Measurements from ENCODE around the gene GJD3. TPM values are rescaled to one million over a fixed set of nuclear protein-coding genes. Genes with fewer than 3 reads are reported as not detected.

GJD3 gene
- total RNA-seq, 1 experiment from 2014 or later: not detected

GRCh38 chr17:40348562-40349476 is 15.7 kb downstream of the GJD3 start:
- TF ChIP-seq CTCF (conservative IDR thresholded peaks at IDR 0.05): no peak
- H3K4me3 Mint-ChIP-seq: no peak overlapping the region; a peak in 1 of 5 replicates
- H3K4me2 ChIP-seq (ENCODE audit: insufficient read depth, insufficient read length, low read length): no peak overlapping the region

More at GRCh38 chr17:40348562-40349476, 15.7 kb downstream of the GJD3 start:
- H3K27ac ChIP-seq (ENCODE audit: insufficient read length, low read depth, low read length): no peak overlapping the region
- peaks cover 11% of the 10 kb centered on the region for H3K23me2 ChIP-seq (ENCODE audit: insufficient read length, low read depth, low read length, poor library complexity, severe bottlenecking)
- H3K4ac ChIP-seq (ENCODE audit: low read depth, low read length): no peak overlapping the region
- no peaks in the 10 kb centered on the region for H4K20me1 ChIP-seq (ENCODE audit: control insufficient read depth, insufficient read depth, insufficient read length)
- H3T11ph ChIP-seq (ENCODE audit: low read length): no peak overlapping the region
- H3K14ac ChIP-seq (ENCODE audit: insufficient read depth, low read length): no peak overlapping the region
- H3K18ac ChIP-seq (ENCODE audit: insufficient read length, low read depth, low read length): no peak overlapping the region
- no peak for DNase-seq
- H2AK5ac ChIP-seq (ENCODE audit: insufficient read length, low read length): no peak overlapping the region
- Mint-ChIP-seq H3K9me3 (no peaks in the 10 kb centered on the region), H3K4me1 (peaks cover 70 to 73% of the 10 kb centered on the region in 2 experiments), H3K27me3 (ENCODE audit: low read depth) (peaks cover 81% of the 10 kb centered on the region), H3K36me3 (ENCODE audit: insufficient read depth in 1 of 3, low read depth in 3 of 3) (peaks cover 15 to 28% (median 24%) of the 10 kb centered on the region in 3 experiments; a peak in 6 of 7 replicates), H3K27ac (no peak overlapping the region)
- no peak overlapping the region for H4K5ac ChIP-seq (ENCODE audit: insufficient read length, low read depth, low read length)
- H4K8ac ChIP-seq (replicated peaks; ENCODE audit: insufficient read length, low read depth, low read length): no peak overlapping the region
- no peak overlapping the region for H2BK5ac ChIP-seq (ENCODE audit: insufficient read length, low read length)
- no peak overlapping the region for H4K91ac ChIP-seq (ENCODE audit: insufficient read length, low read depth, low read length)
- H2BK20ac ChIP-seq (ENCODE audit: low read depth, low read length, poor library complexity, severe bottlenecking): no peak overlapping the region
- peaks cover 15% of the 10 kb centered on the region; the same call in 1 of the 2 replicates for H3K4me1 ChIP-seq (ENCODE audit: insufficient read depth, low read length)
- no peak overlapping the region for H2BK120ac ChIP-seq (ENCODE audit: low read depth, low read length, poor library complexity, severe bottlenecking)
- no CpG with 5 or more reads among the region's 17 CpGs for WGBS (ENCODE audit: extremely low coverage, insufficient read length, low lambda C conversion rate)
- H3K79me1 ChIP-seq (ENCODE audit: insufficient read depth, low read depth, low read length, poor library complexity, severe bottlenecking): no peaks in the 10 kb centered on the region
- H2BK12ac ChIP-seq (ENCODE audit: insufficient read length, low read depth, low read length): no peak overlapping the region
- no peaks in the 10 kb centered on the region for H3K9me3 ChIP-seq (ENCODE audit: control insufficient read depth, low read depth, low read length)
- no peak overlapping the region for H3K9ac ChIP-seq (ENCODE audit: extremely low read depth, insufficient read length, low read length)
- no peak overlapping the region for H3K56ac ChIP-seq (ENCODE audit: insufficient read length, low read depth, low read length)
- no peak overlapping the region for H2BK15ac ChIP-seq (ENCODE audit: low read depth, low read length)
- peaks cover 7% of the 10 kb centered on the region; the same call in 1 of the 2 replicates for H3K27me3 ChIP-seq (ENCODE audit: insufficient read depth, low read length)
- no peaks in the 10 kb centered on the region for H3K79me2 ChIP-seq (ENCODE audit: insufficient read depth, low read length)
- H3K23ac ChIP-seq (ENCODE audit: insufficient read length, low read depth, low read length): no peak overlapping the region
- H2AFZ ChIP-seq (ENCODE audit: low read length): no peak overlapping the region
